HCT116 (cell line): Measurements from ENCODE around the gene PPM1H.

Source experiments
- CTCF ChIP-seq, 3 experiments: fragments of 200-600 bp in 1 of 3; sonication (generic) in 1 of 3; IDR thresholded peaks in 2 of 3; conservative IDR thresholded peaks in 1 of 3; 2 replicates each; pipeline ENCODE4 v1.5.1; 2012 to 2017; ENCODE audit warnings: low read depth in 2 of 3, low read length in 2 of 3, antibody characterized with exemption in 1 of 3, borderline replicate concordance in 1 of 3, control low read depth in 1 of 3, mild to moderate bottlenecking in 1 of 3, mixed read lengths in 1 of 3, mixed run types in 1 of 3, moderate library complexity in 1 of 3; ENCODE audit not compliant: insufficient read depth in 1 of 3
- POLR2A ChIP-seq: IDR thresholded peaks from 2 replicates; pipeline ENCODE4 v1.7.0; 2011; ENCODE audit warnings: borderline replicate concordance; ENCODE audit not compliant: insufficient read depth, insufficient read length; ENCODE audit errors: extremely low read depth
- POLR2AphosphoS5 ChIP-seq: IDR thresholded peaks from 2 replicates; pipeline ENCODE4 v1.6.1; 2011; ENCODE audit warnings: mild to moderate bottlenecking, low read depth, low read length, moderate library complexity
- SRF ChIP-seq: IDR thresholded peaks from 2 replicates; pipeline ENCODE4 v1.6.1; 2012; ENCODE audit warnings: low read depth
- TF ChIP-seq, protein P1 (sequence below): IDR thresholded peaks from 2 replicates; pipeline ENCODE4 v1.6.1; 2012

DNA sequence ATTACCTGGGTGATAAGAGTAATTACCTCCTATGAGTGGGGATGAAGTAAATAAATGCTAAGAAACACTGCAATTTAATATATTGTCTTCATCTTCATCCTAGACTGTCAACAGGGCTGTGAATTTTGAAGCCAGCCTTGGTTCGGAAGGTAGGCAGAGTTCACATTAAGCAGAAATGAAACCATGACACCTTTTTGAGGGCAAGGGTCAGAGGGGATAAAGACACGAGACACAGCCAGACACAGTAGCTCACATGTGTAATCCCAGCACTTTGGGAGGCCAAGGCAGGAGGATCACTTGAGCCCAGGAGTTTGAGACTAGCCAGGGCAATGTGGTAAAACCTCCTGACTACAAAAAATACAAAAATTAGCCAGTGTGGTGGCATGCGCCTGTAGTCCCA is 243.6 kb downstream of the PPM1H start:
- TF ChIP-seq POLR2A (no peak), CTCF (IDR thresholded peaks at IDR 0.05 in 2 of 3, conservative IDR thresholded peaks at IDR 0.05 in 1 of 3; ENCODE audit: borderline replicate concordance in 1 of 3, insufficient read depth in 1 of 3, low read depth in 2 of 3, low read length in 2 of 3) (no peak), POLR2AphosphoS5 (no peak), SRF (no peak)
- TF ChIP-seq, protein P1, sequence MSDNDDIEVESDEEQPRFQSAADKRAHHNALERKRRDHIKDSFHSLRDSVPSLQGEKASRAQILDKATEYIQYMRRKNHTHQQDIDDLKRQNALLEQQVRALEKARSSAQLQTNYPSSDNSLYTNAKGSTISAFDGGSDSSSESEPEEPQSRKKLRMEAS, result no peak
